ENCODE measurements around the gene CLEC2D. TPM values are rescaled to one million over a fixed set of nuclear protein-coding genes. Genes with fewer than 3 reads are reported as not detected.

Gene CLEC2D
- total and polyA plus RNA-seq, 2 donors (not counting 1 experiment from before 2014, with no cell fraction given), result 158 to 426 TPM

GRCh38 chr12:9668161-9669018 is 1.1 kb upstream of the CLEC2D start:
- Mint-ChIP-seq H3K9me3 (ENCODE audit: insufficient read depth) (peaks cover 3% of the 10 kb centered on the region), H3K4me3 (peak overlapping the region; percentile 78), H3K27ac (peak overlapping the region; percentile 90), H3K4me1 (peaks cover 59% of the 10 kb centered on the region), H3K27me3 (no peaks in the 10 kb centered on the region)
- Histone ChIP-seq H3K4me1 (ENCODE audit: control insufficient read depth in 2 of 2, insufficient read depth in 2 of 2, low read length in 2 of 2) (peaks cover 48 to 60% of the 10 kb centered on the region in 2 donors), H3K4me2 (replicated peaks; ENCODE audit: low read depth, low read length, poor library complexity, severe bottlenecking) (peak overlapping the region; percentile 73), H3K27ac (ENCODE audit: low read length in 2 of 2) (peak overlapping the region; percentile 76 to 87), H3K27me3 (replicated peaks in 1 of 4; ENCODE audit: control extremely low read depth in 1 of 4, control insufficient read depth in 3 of 4, insufficient read depth in 4 of 4, low read length in 3 of 4) (no peaks in the 10 kb centered on the region), H2AFZ (ENCODE audit: insufficient read depth, low read depth, low read length, poor library complexity, severe bottlenecking) (peak overlapping the region; percentile 1), H4K20me1 (ENCODE audit: control insufficient read depth, insufficient read depth, low read length, poor library complexity, severe bottlenecking) (no peaks in the 10 kb centered on the region), H3K4me3 (ENCODE audit: control extremely low read depth in 1 of 5, extremely low read depth in 1 of 5, insufficient read depth in 1 of 5, low read depth in 2 of 5, low read length in 4 of 5) (peak overlapping the region in 2 of 5 experiments; percentile 69 to 77), H3K9me3 (ENCODE audit: control extremely low read depth in 1 of 3, control insufficient read depth in 2 of 3, insufficient read depth in 1 of 3, low read length in 2 of 3) (peaks cover 0 to 13% (median 2%) of the 10 kb centered on the region in 3 donors), H3K36me3 (replicated peaks in 1 of 2; ENCODE audit: control extremely low read depth in 1 of 2, control insufficient read depth in 1 of 2, extremely low read depth in 1 of 2, insufficient read depth in 2 of 2, low read length in 1 of 2) (peaks cover 3 to 27% of the 10 kb centered on the region in 2 experiments), H3K9ac (ENCODE audit: low read length) (peak overlapping the region; percentile 69), H3K79me2 (ENCODE audit: control insufficient read depth, insufficient read depth, low read length) (peaks cover 78% of the 10 kb centered on the region)
- ChIA-PET CTCF (interaction anchor here (0.8 to 6.7 kb wide), 10 partner anchors 10 to 129 kb away, joined by 3 to 48 read pairs (median 10); no protein-coding TSS in a partner anchor), POLR2A (interaction anchor here (0.8 to 2.8 kb wide), 3 partner anchors 8 to 54 kb away, joined by 3 to 36 read pairs (median 8); no protein-coding TSS in a partner anchor)
- ATAC-seq (ENCODE audit: low read depth) (no peak), DNase-seq (no peak)
- TF ChIP-seq, protein P1, sequence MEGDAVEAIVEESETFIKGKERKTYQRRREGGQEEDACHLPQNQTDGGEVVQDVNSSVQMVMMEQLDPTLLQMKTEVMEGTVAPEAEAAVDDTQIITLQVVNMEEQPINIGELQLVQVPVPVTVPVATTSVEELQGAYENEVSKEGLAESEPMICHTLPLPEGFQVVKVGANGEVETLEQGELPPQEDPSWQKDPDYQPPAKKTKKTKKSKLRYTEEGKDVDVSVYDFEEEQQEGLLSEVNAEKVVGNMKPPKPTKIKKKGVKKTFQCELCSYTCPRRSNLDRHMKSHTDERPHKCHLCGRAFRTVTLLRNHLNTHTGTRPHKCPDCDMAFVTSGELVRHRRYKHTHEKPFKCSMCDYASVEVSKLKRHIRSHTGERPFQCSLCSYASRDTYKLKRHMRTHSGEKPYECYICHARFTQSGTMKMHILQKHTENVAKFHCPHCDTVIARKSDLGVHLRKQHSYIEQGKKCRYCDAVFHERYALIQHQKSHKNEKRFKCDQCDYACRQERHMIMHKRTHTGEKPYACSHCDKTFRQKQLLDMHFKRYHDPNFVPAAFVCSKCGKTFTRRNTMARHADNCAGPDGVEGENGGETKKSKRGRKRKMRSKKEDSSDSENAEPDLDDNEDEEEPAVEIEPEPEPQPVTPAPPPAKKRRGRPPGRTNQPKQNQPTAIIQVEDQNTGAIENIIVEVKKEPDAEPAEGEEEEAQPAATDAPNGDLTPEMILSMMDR (IDR thresholded peaks at IDR 0.05), result no peak
- no peak for TF ChIP-seq EZH2 (IDR thresholded peaks at IDR 0.05; ENCODE audit: borderline replicate concordance, insufficient read depth, low read depth, low read length, poor library complexity, severe bottlenecking)
- WGBS (ENCODE audit: insufficient coverage), result no CpG with 5 or more reads among the region's 4 CpGs
- intact Hi-C loops (cut with micrococcal nuclease), result loop anchor here (1.0 to 2.0 kb wide), 4 partner anchors 16 to 62 kb away; no protein-coding TSS in a partner anchor
